HCT116 (cell line): ENCODE data around the gene DDA1. TPM values are rescaled to one million over a fixed set of nuclear protein-coding genes. Genes with fewer than 3 reads are reported as not detected.

Source experiments
- ATAC-seq: fragments of 200-7000 bp; cut with Tn5 transposase; 2 replicates; pipeline ENCODE4 v1.9.1; 2020; ENCODE audit warnings: mild to moderate bottlenecking, moderate library complexity
- BruUV-seq: library from RNA; stranded (reverse); fragments of 400-500 nt; replicated peaks from 2 replicates; lab custom pipeline; 2021; lab: Mats Ljungman, UMichigan
- CTCF ChIA-PET: fragments of 300-600 bp; sonication (Branson Sonifier 250); formaldehyde crosslinking; loops from one replicate; lab custom pipeline; 2021; ENCODE audit warnings: antibody characterized with exemption; lab: Charles Lee
- POLR2A ChIA-PET: fragments of 300-600, 350-600 bp; sonication (Branson Sonifier 250); formaldehyde crosslinking; loops from one replicate; lab custom pipeline; 2021; ENCODE audit warnings: antibody characterized with exemption; lab: Charles Lee
- RAD21 ChIA-PET, 2 experiments: fragments of 300-600 bp; sonication (Branson Sonifier 250); formaldehyde crosslinking; loops; one replicate each; lab custom pipeline; 2023; ENCODE audit warnings: low total read pairs in 2 of 2; ENCODE audit not compliant: uncharacterized antibody in 2 of 2, unreplicated experiment in 2 of 2, low non-redundant PET in 1 of 2; lab: Charles Lee
- DNase-seq: peaks from one replicate; pipeline ENCODE4 v3.0.0-alpha.2; 2010; ENCODE audit warnings: low read depth, low spot score
- H2AFZ ChIP-seq: fragments of 200-600 bp; shearing (Covaris generic), sonication (generic); 2 replicates; pipeline ENCODE4 v1.6.1; 2017; ENCODE audit warnings: low read depth, mixed run types, mixed read lengths, antibody characterized with exemption, low read length; ENCODE audit not compliant: poor library complexity, severe bottlenecking
- H3K27ac ChIP-seq: 2 replicates; pipeline ENCODE4 v1.5.1; 2012; ENCODE audit warnings: low read depth, low read length
- H3K27me3 ChIP-seq: fragments of 200-600 bp; sonication (generic); 2 replicates; pipeline ENCODE4 v1.6.1; 2016; ENCODE audit warnings: mixed run types, low read length, mixed read lengths; ENCODE audit not compliant: insufficient read depth
- H3K36me3 ChIP-seq, 2 experiments: fragments of 200-500 bp in 1 of 2; fragments of 200-600 bp in 1 of 2; sonication (Bioruptor generic) in 1 of 2; sonication (generic) in 1 of 2; 2 replicates each; pipeline versions ENCODE4 v1.5.1 to v1.6.1; 2014 to 2016; ENCODE audit warnings: low read length in 2 of 2, inconsistent platforms in 1 of 2, mixed read lengths in 1 of 2, mixed run types in 1 of 2; ENCODE audit not compliant: insufficient read depth in 2 of 2, control insufficient read depth in 1 of 2
- H3K4me1 ChIP-seq, 2 experiments: fragments of 200-600 bp in 1 of 2; sonication (generic) in 1 of 2; 2 replicates each; pipeline versions ENCODE4 v1.5.1 to v1.6.1; 2012 to 2017; ENCODE audit warnings: low read length in 2 of 2, inconsistent platforms in 1 of 2, mild to moderate bottlenecking in 1 of 2, mixed read lengths in 1 of 2, mixed run types in 1 of 2, moderate library complexity in 1 of 2; ENCODE audit not compliant: insufficient read depth in 2 of 2, control insufficient read depth in 1 of 2
- H3K4me2 ChIP-seq: fragments of 200-600 bp; sonication (generic); 2 replicates; pipeline ENCODE4 v1.6.1; 2017; ENCODE audit warnings: mixed run types, low read length, mixed read lengths
- H3K4me3 ChIP-seq, 2 experiments: fragments of 200-600 bp in 1 of 2; sonication (generic) in 1 of 2; replicated peaks in 1 of 2; 2 replicates each; pipeline ENCODE4 v1.5.1; 2011 to 2016; ENCODE audit warnings: low read length in 2 of 2, control low read depth in 1 of 2, low read depth in 1 of 2, mild to moderate bottlenecking in 1 of 2, mixed read lengths in 1 of 2, mixed run types in 1 of 2
- H3K79me2 ChIP-seq: fragments of 200-600 bp; sonication (generic); 2 replicates; pipeline ENCODE4 v1.6.1; 2017; ENCODE audit warnings: mild to moderate bottlenecking, mixed run types, low read length, moderate library complexity, mixed read lengths; ENCODE audit not compliant: insufficient read depth
- H3K9ac ChIP-seq: fragments of 200-600 bp; sonication (generic); 2 replicates; pipeline ENCODE4 v1.6.1; 2016; ENCODE audit warnings: low read length, mixed read lengths
- H3K9me2 ChIP-seq: fragments of 200-600 bp; sonication (generic), shearing (Covaris generic); 2 replicates; pipeline ENCODE4 v1.6.1; 2017; ENCODE audit warnings: mixed run types, mild to moderate bottlenecking, moderate library complexity; ENCODE audit not compliant: insufficient read depth
- H3K9me3 ChIP-seq, 2 experiments: fragments of 200-500 bp in 1 of 2; fragments of 200-600 bp in 1 of 2; sonication (Bioruptor generic) in 1 of 2; sonication (generic) in 1 of 2; 2 replicates each; pipeline ENCODE4 v1.6.1; 2014 to 2017; ENCODE audit warnings: low read length in 2 of 2, mixed read lengths in 2 of 2, inconsistent platforms in 1 of 2, low read depth in 1 of 2, mild to moderate bottlenecking in 1 of 2, mixed run types in 1 of 2, moderate library complexity in 1 of 2; ENCODE audit not compliant: control insufficient read depth in 1 of 2, insufficient read depth in 1 of 2
- H4K20me1 ChIP-seq: fragments of 200-600 bp; sonication (generic), shearing (Covaris generic); 2 replicates; pipeline ENCODE4 v1.6.1; 2017; ENCODE audit warnings: mixed run types, mild to moderate bottlenecking, moderate library complexity; ENCODE audit not compliant: insufficient read depth
- CBX3 ChIP-seq: IDR thresholded peaks from 2 replicates; pipeline ENCODE4 v1.6.1; 2012; ENCODE audit warnings: low read depth
- EGR1 ChIP-seq: IDR thresholded peaks from 2 replicates; pipeline ENCODE4 v1.6.1; 2012; ENCODE audit warnings: low read depth
- POLR2AphosphoS5 ChIP-seq: IDR thresholded peaks from 2 replicates; pipeline ENCODE4 v1.6.1; 2011; ENCODE audit warnings: mild to moderate bottlenecking, low read depth, low read length, moderate library complexity
- SIN3A ChIP-seq: IDR thresholded peaks from 2 replicates; pipeline ENCODE4 v1.6.1; 2012; ENCODE audit warnings: low read depth
- SRF ChIP-seq: IDR thresholded peaks from 2 replicates; pipeline ENCODE4 v1.6.1; 2012; ENCODE audit warnings: low read depth
- TCF7L2 ChIP-seq: IDR thresholded peaks from 2 replicates; pipeline ENCODE4 v1.7.0; 2011; ENCODE audit warnings: borderline replicate concordance, inconsistent platforms; ENCODE audit not compliant: insufficient read depth, insufficient read length; ENCODE audit errors: extremely low read depth
- intact Hi-C: fragments of 100-400 bp; cut with micrococcal nuclease; formaldehyde crosslinking; loops from 2 replicates; pipeline ENCODE4 v1.10.0; 2022
- total RNA-seq: library from RNA; stranded (reverse); gene quantifications from one replicate; pipeline ENCODE4 v1.2.1, GENCODE V29; 2021; ENCODE audit not compliant: unreplicated experiment
- TF ChIP-seq, protein P1 (sequence below): IDR thresholded peaks from 2 replicates; pipeline ENCODE4 v1.6.1; 2011; ENCODE audit warnings: mild to moderate bottlenecking, low read length, moderate library complexity; ENCODE audit not compliant: insufficient replicate concordance; ENCODE audit errors: extremely low read depth

DDA1 gene
- total RNA-seq, 1 experiment from 2014 or later, result 68.6 TPM

DNA sequence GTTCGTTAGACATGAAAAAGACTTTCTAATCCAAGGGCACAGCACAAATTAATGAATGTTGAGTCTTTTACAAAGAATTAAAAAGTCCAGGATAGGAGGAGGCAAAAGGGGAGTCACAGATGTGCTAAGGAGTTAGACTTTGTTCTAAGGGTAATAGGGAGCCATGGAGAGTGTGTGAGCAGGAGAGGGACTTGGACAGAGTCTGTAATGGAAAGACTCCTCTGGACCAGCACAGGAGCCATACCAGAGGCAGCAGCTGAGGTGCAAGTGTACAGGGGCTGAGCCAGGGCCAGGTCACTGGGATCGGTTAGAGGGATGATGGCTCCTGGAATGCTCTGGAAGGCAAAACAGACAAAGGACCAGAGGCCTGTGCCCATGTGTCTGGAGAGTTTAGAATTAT, 38.5 kb downstream of the DDA1 start (continued):
- TF ChIP-seq, protein P1, sequence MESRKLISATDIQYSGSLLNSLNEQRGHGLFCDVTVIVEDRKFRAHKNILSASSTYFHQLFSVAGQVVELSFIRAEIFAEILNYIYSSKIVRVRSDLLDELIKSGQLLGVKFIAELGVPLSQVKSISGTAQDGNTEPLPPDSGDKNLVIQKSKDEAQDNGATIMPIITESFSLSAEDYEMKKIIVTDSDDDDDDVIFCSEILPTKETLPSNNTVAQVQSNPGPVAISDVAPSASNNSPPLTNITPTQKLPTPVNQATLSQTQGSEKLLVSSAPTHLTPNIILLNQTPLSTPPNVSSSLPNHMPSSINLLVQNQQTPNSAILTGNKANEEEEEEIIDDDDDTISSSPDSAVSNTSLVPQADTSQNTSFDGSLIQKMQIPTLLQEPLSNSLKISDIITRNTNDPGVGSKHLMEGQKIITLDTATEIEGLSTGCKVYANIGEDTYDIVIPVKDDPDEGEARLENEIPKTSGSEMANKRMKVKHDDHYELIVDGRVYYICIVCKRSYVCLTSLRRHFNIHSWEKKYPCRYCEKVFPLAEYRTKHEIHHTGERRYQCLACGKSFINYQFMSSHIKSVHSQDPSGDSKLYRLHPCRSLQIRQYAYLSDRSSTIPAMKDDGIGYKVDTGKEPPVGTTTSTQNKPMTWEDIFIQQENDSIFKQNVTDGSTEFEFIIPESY, result no peak
- TF ChIP-seq CBX3, result no peak

DNA sequence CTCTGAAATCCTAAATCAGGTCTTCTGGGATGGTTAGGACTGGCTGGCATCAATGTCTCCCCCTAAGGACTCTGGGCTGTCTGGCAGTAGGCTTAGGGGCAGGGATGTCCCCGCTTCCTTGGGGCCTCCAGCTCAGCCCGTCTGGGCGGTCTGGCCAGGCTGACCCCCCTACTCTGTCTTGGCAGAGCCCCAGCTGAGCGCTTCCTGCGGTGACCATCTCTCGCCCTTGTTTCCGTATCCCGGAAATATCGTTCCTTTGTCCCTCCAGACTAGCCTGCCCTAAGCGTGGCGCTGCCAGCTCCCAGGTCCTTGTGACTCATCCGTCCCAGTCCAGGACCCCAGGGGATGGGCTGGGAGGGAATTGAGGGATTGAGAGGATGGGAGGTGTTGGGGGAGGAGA, 39.3 kb downstream of the DDA1 start:
- ChIA-PET CTCF (interaction anchor here (1.4 to 1.8 kb wide), 3 partner anchors 9 to 13 kb away, joined by 4 to 5 read pairs (median 5); no protein-coding TSS in a partner anchor), RAD21 (no interaction called here), POLR2A (interaction anchor here (0.9 to 1.1 kb wide), 2 partner anchors 16 to 56 kb away, joined by 3 to 4 read pairs; no protein-coding TSS in a partner anchor)
- H2AFZ ChIP-seq, result peak overlapping the region; percentile 94
- H3K4me3 ChIP-seq, result peak overlapping the region; percentile 26 to 41
- H3K27me3 ChIP-seq, result no peaks in the 10 kb centered on the region
- no peaks in the 10 kb centered on the region for H3K36me3 ChIP-seq
- no TSS peak for BruUV-seq
- H3K9me2 ChIP-seq, result no peaks in the 10 kb centered on the region
- H4K20me1 ChIP-seq, result no peaks in the 10 kb centered on the region
- TF ChIP-seq POLR2AphosphoS5 (peak; percentile 43; the same call in 1 of the 2 replicates), SRF (no peak), EGR1 (no peak), TCF7L2 (peak; percentile 65), SIN3A (no peak)
- TF ChIP-seq, protein P1, result peak; percentile 25
- peak overlapping the region; percentile 84 for H3K4me2 ChIP-seq
- H3K27ac ChIP-seq, result peak overlapping the region; percentile 1; the same call in 1 of the 2 replicates
- ATAC-seq, result peak; percentile 62
- DNase-seq, result no peak
- intact Hi-C loops, result no loop called here
- peak overlapping the region; percentile 54 for H3K9ac ChIP-seq
- peaks cover 17 to 28% of the 10 kb centered on the region in 2 experiments; a peak in 3 of 4 replicates for H3K4me1 ChIP-seq
- no peaks in the 10 kb centered on the region for H3K79me2 ChIP-seq
- no peaks in the 10 kb centered on the region for H3K9me3 ChIP-seq
